K562 (cell line): ENCODE data around the gene TMEM43. TPM values are rescaled to one million over a fixed set of nuclear protein-coding genes. Genes with fewer than 3 reads are reported as not detected.

Source experiments
- ATAC-seq: fragments of 200-7000 bp; cut with Tn5 transposase; 3 replicates; pipeline ENCODE4 v1.9.1; 2020; ENCODE audit warnings: moderate library complexity
- BruUV-seq: library from RNA; stranded (reverse); fragments of 400-500 nt; replicated peaks from 2 replicates; lab custom pipeline; 2021; lab: Mats Ljungman, UMichigan
- CTCF ChIA-PET: fragments of 300-600 bp; formaldehyde crosslinking; extraction: SDS; loops from one replicate; lab custom pipeline; 2021; ENCODE audit warnings: low intra/inter-chr PET ratio; lab: Yijun Ruan, JAX
- POLR2A ChIA-PET: fragments of 300-600, 350-650 bp; sonication (Branson Sonifier 250); formaldehyde crosslinking; extraction: SDS; loops from one replicate; lab custom pipeline; 2021; ENCODE audit warnings: antibody characterized with exemption, inconsistent platforms; lab: Yijun Ruan, JAX
- DNase-seq, 4 experiments: peaks; one replicate each; pipeline versions ENCODE4 v3.0.0 to v3.0.0-alpha.2; 2011 to 2018; ENCODE audit warnings: low spot score in 3 of 4, mixed read lengths in 3 of 4; ENCODE audit errors: extremely low read depth in 1 of 4
- FAIRE-seq: peaks from 2 replicates; lab custom pipeline; 2011; peaks lifted over from hg19 to GRCh38; lab: Jason Lieb, UNC
- H2AFZ ChIP-seq: 2 replicates; pipeline ENCODE4 v1.6.0; 2011; ENCODE audit warnings: low read depth, low read length, control low read depth, inconsistent platforms
- H3K27ac ChIP-seq: fragments of 200-600 bp; 3 replicates; pipeline ENCODE4 v1.8.0; 2011; ENCODE audit warnings: low read depth, mild to moderate bottlenecking, control low read depth, inconsistent platforms, low read length, moderate library complexity, mixed read lengths; ENCODE audit errors: extremely low read depth
- H3K27me3 ChIP-seq, 2 experiments: fragments of 300-600 bp in 1 of 2; 2 replicates in 1 of 2; 3 replicates in 1 of 2; pipeline versions ENCODE4 v1.6.0 to v1.8.0; 2011; ENCODE audit warnings: inconsistent platforms in 2 of 2, low read length in 2 of 2, mild to moderate bottlenecking in 1 of 2, mixed read lengths in 1 of 2, moderate library complexity in 1 of 2; ENCODE audit not compliant: control insufficient read depth in 2 of 2, insufficient read depth in 2 of 2
- H3K36me3 ChIP-seq: fragments of 300-600 bp; 3 replicates; pipeline ENCODE4 v1.8.0; 2011; ENCODE audit warnings: mild to moderate bottlenecking, low read length, inconsistent platforms; ENCODE audit not compliant: control insufficient read depth, insufficient read depth
- H3K4me1 ChIP-seq, 2 experiments: fragments of 200-600 bp in 1 of 2; replicated peaks in 1 of 2; 2 replicates in 1 of 2; 3 replicates in 1 of 2; pipeline versions ENCODE4 v1.5.1 to v1.8.0; 2011; ENCODE audit warnings: inconsistent platforms in 2 of 2, low read length in 2 of 2, mild to moderate bottlenecking in 1 of 2, mixed read lengths in 1 of 2, moderate library complexity in 1 of 2; ENCODE audit not compliant: control insufficient read depth in 2 of 2, insufficient read depth in 2 of 2
- H3K4me2 ChIP-seq: 2 replicates; pipeline ENCODE4 v1.6.1; 2011; ENCODE audit warnings: low read length, control low read depth, inconsistent platforms, mixed read lengths; ENCODE audit not compliant: insufficient read depth
- H3K4me3 ChIP-seq: fragments of 200-600 bp; sonication (generic), shearing (Covaris generic); 2 replicates; pipeline ENCODE4 v1.5.1; 2016; ENCODE audit warnings: control low read depth, inconsistent platforms
- H3K79me2 ChIP-seq: fragments of 200-600 bp; 3 replicates; pipeline ENCODE4 v1.8.0; 2011; ENCODE audit warnings: low read length, inconsistent platforms; ENCODE audit not compliant: control insufficient read depth, insufficient read depth
- H3K9ac ChIP-seq, 2 experiments: 2 replicates each; pipeline versions ENCODE4 v1.6.0 to v1.6.1; 2011; ENCODE audit warnings: low read depth in 2 of 2, low read length in 2 of 2, control low read depth in 1 of 2, inconsistent platforms in 1 of 2, mild to moderate bottlenecking in 1 of 2, mixed read lengths in 1 of 2; ENCODE audit not compliant: insufficient read depth in 1 of 2
- H3K9me1 ChIP-seq: one replicate; pipeline ENCODE4 v1.6.0; 2011; ENCODE audit warnings: inconsistent platforms, mild to moderate bottlenecking, low read length, moderate library complexity; ENCODE audit not compliant: control insufficient read depth, insufficient read depth
- H3K9me3 ChIP-seq: replicated peaks from 2 replicates; pipeline ENCODE4 v1.5.1; 2011; ENCODE audit warnings: low read depth, low read length, inconsistent platforms; ENCODE audit not compliant: control insufficient read depth, insufficient read depth
- H4K20me1 ChIP-seq: replicated peaks from 2 replicates; pipeline ENCODE4 v1.6.1; 2011; ENCODE audit warnings: low read length, inconsistent platforms, mixed read lengths; ENCODE audit not compliant: control insufficient read depth, insufficient read depth
- L3MBTL2 ChIP-seq: fragments of 450-650 bp; IDR thresholded peaks from 2 replicates; pipeline ENCODE4 v1.6.1; 2016; ENCODE audit warnings: mild to moderate bottlenecking, moderate library complexity
- SMAD1 ChIP-seq: fragments of 150-350 bp; IDR thresholded peaks from 2 replicates; pipeline ENCODE4 v1.6.1; 2014; ENCODE audit warnings: low read length, low read depth; ENCODE audit not compliant: partially characterized antibody
- ZBTB17 ChIP-seq: fragments of 450-650 bp; formaldehyde crosslinking; IDR thresholded peaks from 2 replicates; pipeline ENCODE4 v1.4.0; 2020; ENCODE audit warnings: mild to moderate bottlenecking
- WGBS: fragments of 100-300 bp; shearing (Covaris generic); methylation state at CpG from one replicate; pipeline ENCODE4 v1.1.6; 2016; ENCODE audit warnings: low coverage, mixed read lengths; ENCODE audit not compliant: insufficient coverage; ENCODE audit errors: missing lambda C conversion rate; 5-methylcytosine and 5-hydroxymethylcytosine counted together
- in situ Hi-C: fragments of 300-500 bp; cut with MboI; formaldehyde crosslinking; loops from 4 replicates; pipeline ENCODE4 v1.15.0; 2018; ENCODE audit warnings: inconsistent platforms, mixed read lengths
- intact Hi-C: fragments of 100-400 bp; cut with micrococcal nuclease; formaldehyde crosslinking; loops from 2 replicates; pipeline ENCODE4 v1.14.2; 2022
- polyA plus RNA-seq, 8 experiments: library from polyadenylated mRNA; depleted of rRNA in 4 of 8; stranded (reverse) in 5 of 8; unstranded in 3 of 8; fragments of >200 nt; fragmentation: Nextera tagmentation in 2 of 8; fragmentation: Illumina TruSeq in 1 of 8; extraction: Ambion mirVana in 2 of 8; extraction: Trizol in 1 of 8; gene quantifications; 2 replicates each; pipeline versions ENCODE4 v1.2.1 to v1.2.3, GENCODE V29; 2011 to 2014; ENCODE audit warnings: inconsistent platforms in 1 of 8, missing spikeins in 1 of 8
- total RNA-seq, 7 experiments: library from RNA; depleted of rRNA in 6 of 7; stranded (reverse); fragments of >200 nt in 6 of 7; fragmentation: Illumina TruSeq in 2 of 7; extraction: Trizol in 2 of 7; gene quantifications; 2 replicates each; pipeline versions ENCODE4 v1.2.1 to v1.2.3, GENCODE V29; 2011 to 2021; ENCODE audit warnings: low replicate concordance in 1 of 7

Gene TMEM43
- total and polyA plus RNA-seq, 9 of the 15 experiments (the other 6 are each of a cell fraction or from before 2014, with no cell fraction given) = 16.7 to 46.1 (median 35.7) TPM

- no TSS peak for BruUV-seq
- intact Hi-C loops = no loop called here
- no peak overlapping the region for H3K9ac ChIP-seq
- no peak overlapping the region for H2AFZ ChIP-seq
- WGBS = 95% methylated on average over 10 of the region's 10 CpGs
- H3K4me3 ChIP-seq = no peak overlapping the region
- H3K79me2 ChIP-seq = peaks cover 56% of the 10 kb centered on the region
- FAIRE-seq = no peak
- ChIA-PET CTCF (no interaction called here), POLR2A (interaction anchor here (0.6 kb wide), 3 partner anchors 61 to 946 kb away, joined by 3 to 4 read pairs (median 3); partner anchors contain the start of genes LSM3 and XPC)
- no peak overlapping the region for H3K27ac ChIP-seq
- in situ Hi-C loops = no loop called here
- no peak for DNase-seq
- peaks cover 94% of the 10 kb centered on the region for H3K36me3 ChIP-seq
- H3K9me3 ChIP-seq = peaks cover 33% of the 10 kb centered on the region
- H3K9me1 ChIP-seq = no peaks in the 10 kb centered on the region
- ATAC-seq = no peak
- peaks cover 15 to 21% of the 10 kb centered on the region in 2 experiments; a peak in 4 of 5 replicates for H3K4me1 ChIP-seq
- no peaks in the 10 kb centered on the region for H3K27me3 ChIP-seq
- H3K4me2 ChIP-seq = no peak overlapping the region
- H4K20me1 ChIP-seq = no peaks in the 10 kb centered on the region
- TF ChIP-seq SMAD1 (no peak), ZBTB17 (CRISPR knock-in tag) (no peak), L3MBTL2 (no peak)
- TF ChIP-seq, all 486 proteins: peak for 0
These were observed 7.1 kb upstream of the TMEM43 start for GRCh38 chr3:14117468-14118399.
